ENCODE results near the gene KCNIP3. TPM values are rescaled to one million over a fixed set of nuclear protein-coding genes. Genes with fewer than 3 reads are reported as not detected.

Gene KCNIP3
- total RNA-seq, 1 donor from 2014 or later, result 0.68 TPM

- Histone ChIP-seq H3K79me2 (ENCODE audit: insufficient read depth, low read length) (no peaks in the 10 kb centered on the region), H3K27ac (ENCODE audit: low read depth, low read length) (no peak overlapping the region), H3K9ac (ENCODE audit: low read length) (peak overlapping the region; percentile 57), H2AFZ (ENCODE audit: low read depth, low read length) (peak overlapping the region; percentile 95), H3K9me3 (ENCODE audit: insufficient read depth, low read depth, low read length) (no peaks in the 10 kb centered on the region), H3K4me1 (ENCODE audit: insufficient read depth, low read length) (peaks cover 10% of the 10 kb centered on the region), H3K4me2 (ENCODE audit: low read length) (peak overlapping the region; percentile 99), H4K20me1 (ENCODE audit: insufficient read depth, low read length) (no peaks in the 10 kb centered on the region), H3K36me3 (ENCODE audit: insufficient read depth, low read length) (no peaks in the 10 kb centered on the region), H3K4me3 (ENCODE audit: insufficient read depth, low read depth, low read length) (peak overlapping the region; percentile 68), H3K27me3 (ENCODE audit: insufficient read depth, low read length) (peaks cover 11% of the 10 kb centered on the region)
- Mint-ChIP-seq H3K36me3 (ENCODE audit: low read depth, unreplicated experiment) (no peaks in the 10 kb centered on the region), H3K9me3 (ENCODE audit: unreplicated experiment) (peaks cover 2% of the 10 kb centered on the region), H3K4me3 (ENCODE audit: unreplicated experiment) (peak overlapping the region; percentile 27), H3K27me3 (ENCODE audit: low read depth, unreplicated experiment) (peaks cover 69% of the 10 kb centered on the region), H3K27ac (ENCODE audit: unreplicated experiment) (no peak overlapping the region), H3K4me1 (ENCODE audit: low read depth, unreplicated experiment) (no peaks in the 10 kb centered on the region)
- no peak for TF ChIP-seq EZH2 (IDR thresholded peaks at IDR 0.05; ENCODE audit: insufficient read depth, low read length)
- TF ChIP-seq CTCF (IDR thresholded peaks at IDR 0.05; ENCODE audit: insufficient read depth, low read depth, low read length), result no peak
- DNase-seq (ENCODE audit: low read depth) (no peak), FAIRE-seq (no peak)
Observed at GRCh38 chr2:95345081-95345562, 48.0 kb downstream of the KCNIP3 start.

GRCh38 chr2:95345563-95346230 is 48.5 kb downstream of the KCNIP3 start:
- Histone ChIP-seq H3K9ac (ENCODE audit: low read length) (peak overlapping the region; percentile 73), H3K27ac (ENCODE audit: low read depth, low read length) (no peak overlapping the region), H3K9me3 (ENCODE audit: insufficient read depth, low read depth, low read length) (no peaks in the 10 kb centered on the region), H3K4me3 (ENCODE audit: insufficient read depth, low read depth, low read length) (peak overlapping the region; percentile 68), H3K36me3 (ENCODE audit: insufficient read depth, low read length) (no peaks in the 10 kb centered on the region), H3K27me3 (ENCODE audit: insufficient read depth, low read length) (peaks cover 7% of the 10 kb centered on the region), H3K4me1 (ENCODE audit: insufficient read depth, low read length) (peaks cover 10% of the 10 kb centered on the region), H4K20me1 (ENCODE audit: insufficient read depth, low read length) (no peaks in the 10 kb centered on the region), H2AFZ (ENCODE audit: low read depth, low read length) (peak overlapping the region; percentile 95), H3K79me2 (ENCODE audit: insufficient read depth, low read length) (no peaks in the 10 kb centered on the region), H3K4me2 (ENCODE audit: low read length) (peak overlapping the region; percentile 99)
- Mint-ChIP-seq H3K4me3 (ENCODE audit: unreplicated experiment) (peak overlapping the region; percentile 83), H3K4me1 (ENCODE audit: low read depth, unreplicated experiment) (no peaks in the 10 kb centered on the region), H3K9me3 (ENCODE audit: unreplicated experiment) (peaks cover 2% of the 10 kb centered on the region), H3K27ac (ENCODE audit: unreplicated experiment) (no peak overlapping the region), H3K36me3 (ENCODE audit: low read depth, unreplicated experiment) (no peaks in the 10 kb centered on the region), H3K27me3 (ENCODE audit: low read depth, unreplicated experiment) (peaks cover 69% of the 10 kb centered on the region)
- DNase-seq (ENCODE audit: low read depth), result peak; percentile 64
- no peak for FAIRE-seq
- TF ChIP-seq CTCF (IDR thresholded peaks at IDR 0.05; ENCODE audit: insufficient read depth, low read depth, low read length) (peak; percentile 68), EZH2 (IDR thresholded peaks at IDR 0.05; ENCODE audit: insufficient read depth, low read length) (no peak)

GRCh38 chr2:95346231-95346737 is 49.1 kb downstream of the KCNIP3 start:
- Mint-ChIP-seq H3K4me1 (ENCODE audit: low read depth, unreplicated experiment) (no peaks in the 10 kb centered on the region), H3K27ac (ENCODE audit: unreplicated experiment) (no peak overlapping the region), H3K36me3 (ENCODE audit: low read depth, unreplicated experiment) (no peaks in the 10 kb centered on the region), H3K4me3 (ENCODE audit: unreplicated experiment) (no peak overlapping the region), H3K27me3 (ENCODE audit: low read depth, unreplicated experiment) (peaks cover 69% of the 10 kb centered on the region), H3K9me3 (ENCODE audit: unreplicated experiment) (peaks cover 2% of the 10 kb centered on the region)
- FAIRE-seq (no peak), DNase-seq (ENCODE audit: low read depth) (no peak)
- Histone ChIP-seq H3K4me3 (ENCODE audit: insufficient read depth, low read depth, low read length) (peak overlapping the region; percentile 68), H3K27ac (ENCODE audit: low read depth, low read length) (no peak overlapping the region), H3K9ac (ENCODE audit: low read length) (peak overlapping the region; percentile 73), H4K20me1 (ENCODE audit: insufficient read depth, low read length) (no peaks in the 10 kb centered on the region), H3K27me3 (ENCODE audit: insufficient read depth, low read length) (peaks cover 7% of the 10 kb centered on the region), H2AFZ (ENCODE audit: low read depth, low read length) (peak overlapping the region; percentile 95), H3K79me2 (ENCODE audit: insufficient read depth, low read length) (no peaks in the 10 kb centered on the region), H3K9me3 (ENCODE audit: insufficient read depth, low read depth, low read length) (no peaks in the 10 kb centered on the region), H3K4me1 (ENCODE audit: insufficient read depth, low read length) (peaks cover 10% of the 10 kb centered on the region), H3K36me3 (ENCODE audit: insufficient read depth, low read length) (no peaks in the 10 kb centered on the region), H3K4me2 (ENCODE audit: low read length) (peak overlapping the region; percentile 99)
- no peak for TF ChIP-seq CTCF (IDR thresholded peaks at IDR 0.05; ENCODE audit: insufficient read depth, low read depth, low read length)
- no peak for TF ChIP-seq EZH2 (IDR thresholded peaks at IDR 0.05; ENCODE audit: insufficient read depth, low read length)

All from astrocyte (in vitro differentiated cells and primary cell).